DND-41 (cell line): ENCODE measurements around the gene FAM83B.
"Not testable (repeated sequence)": the region's sequence is repeated elsewhere in the genome, so short reads cannot be mapped to it uniquely, and the experiment has no call there.

Experiments
- ATAC-seq: fragments of 200-7000 bp; cut with Tn5 transposase; 3 replicates; pipeline ENCODE4 v1.9.1; 2021; ENCODE audit warnings: low read depth; ENCODE audit not compliant: insufficient read depth
- DNase-seq: peaks from one replicate; pipeline ENCODE4 v3.0.0-alpha.2; 2020
- H2AFZ ChIP-seq: 2 replicates; pipeline ENCODE4 v1.6.0; 2012; ENCODE audit warnings: low read depth, low read length
- H3K27ac ChIP-seq: 2 replicates; pipeline ENCODE4 v1.5.1; 2012; ENCODE audit warnings: low read length, inconsistent platforms
- H3K27me3 ChIP-seq: fragments of 200-600 bp; sonication (generic); 2 replicates; pipeline ENCODE4 v1.6.0; 2012; ENCODE audit warnings: low read length, mild to moderate bottlenecking, inconsistent platforms; ENCODE audit not compliant: insufficient read depth, poor library complexity
- H3K36me3 ChIP-seq: 2 replicates; pipeline ENCODE4 v1.5.1; 2012; ENCODE audit warnings: low read length, inconsistent platforms; ENCODE audit not compliant: insufficient read depth
- H3K4me1 ChIP-seq: 2 replicates; pipeline ENCODE4 v1.5.1; 2012; ENCODE audit warnings: mild to moderate bottlenecking, low read length; ENCODE audit not compliant: insufficient read depth
- H3K4me2 ChIP-seq: 2 replicates; pipeline ENCODE4 v1.6.0; 2012; ENCODE audit warnings: mild to moderate bottlenecking, moderate library complexity, low read length, inconsistent platforms; ENCODE audit not compliant: insufficient read depth
- H3K4me3 ChIP-seq, 2 experiments: fragments of 200-600 bp in 1 of 2; shearing (Covaris generic) in 1 of 2; 2 replicates each; pipeline ENCODE4 v1.5.1; 2012 to 2016; ENCODE audit warnings: inconsistent platforms in 2 of 2, low read length in 2 of 2, mild to moderate bottlenecking in 2 of 2, low read depth in 1 of 2, moderate library complexity in 1 of 2
- H3K79me2 ChIP-seq: 2 replicates; pipeline ENCODE4 v1.6.0; 2012; ENCODE audit warnings: low read length, inconsistent platforms; ENCODE audit not compliant: insufficient read depth
- H3K9ac ChIP-seq: 2 replicates; pipeline ENCODE4 v1.6.0; 2012; ENCODE audit warnings: low read depth, mild to moderate bottlenecking, inconsistent platforms, low read length, moderate library complexity
- H3K9me3 ChIP-seq: 2 replicates; pipeline ENCODE4 v1.5.1; 2012; ENCODE audit warnings: low read length, moderate library complexity, mild to moderate bottlenecking, inconsistent platforms; ENCODE audit not compliant: insufficient read depth, severe bottlenecking
- H4K20me1 ChIP-seq: 2 replicates; pipeline ENCODE4 v1.6.0; 2012; ENCODE audit warnings: low read length; ENCODE audit not compliant: insufficient read depth
- CTCF ChIP-seq: IDR thresholded peaks from 2 replicates; pipeline ENCODE4 v1.5.1; 2012; ENCODE audit warnings: borderline replicate concordance, low read length, moderate library complexity, mild to moderate bottlenecking; ENCODE audit not compliant: poor library complexity, severe bottlenecking; ENCODE audit errors: extremely low read depth
- EZH2 ChIP-seq: IDR thresholded peaks from 3 replicates; pipeline ENCODE4 v1.6.1; 2012; ENCODE audit warnings: borderline replicate concordance, low read depth, mild to moderate bottlenecking, moderate library complexity, low read length, inconsistent platforms; ENCODE audit not compliant: severe bottlenecking

The FAM83B gene

GRCh38 chr6:54846243-54846856 lies at the start of gene FAM83B:
Gene FAM83B (plus strand): TSS chr6:54846771. CDS start chr6:54870247, 23,476 bp downstream.
- no peak for ATAC-seq
- H3K9me3 ChIP-seq: no peaks in the 10 kb centered on the region
- TF ChIP-seq CTCF (no peak), EZH2 (no peak)
- no peak within 1 kb of the TSS for H3K4me3 ChIP-seq
- no peaks in the 10 kb centered on the region for H3K27me3 ChIP-seq
- no peak for DNase-seq
- no peaks in the 10 kb centered on the region for H3K36me3 ChIP-seq
- no peaks in the 10 kb centered on the region for H3K79me2 ChIP-seq
- no peak within 1 kb of the TSS for H2AFZ ChIP-seq
- H3K9ac ChIP-seq: no peak within 1 kb of the TSS
- H4K20me1 ChIP-seq: no peaks in the 10 kb centered on the region
- H3K27ac ChIP-seq: no peak within 1 kb of the TSS
- H3K4me1 ChIP-seq: no peaks in the 10 kb centered on the region
- H3K4me2 ChIP-seq: no peak within 1 kb of the TSS

- H3K4me1 ChIP-seq, H3K9ac ChIP-seq, H3K9me3 ChIP-seq, DNase-seq, ATAC-seq, H3K27me3 ChIP-seq, H3K4me3 ChIP-seq, H4K20me1 ChIP-seq, H3K79me2 ChIP-seq, H2AFZ ChIP-seq, H3K4me2 ChIP-seq, H3K36me3 ChIP-seq, H3K27ac ChIP-seq: not testable (repeated sequence)
Observed at GRCh38 chr6:54796918-54797317, 49.7 kb upstream of the FAM83B start.

- no peaks in the 10 kb centered on the region for H3K27me3 ChIP-seq
- H3K9me3 ChIP-seq: no peaks in the 10 kb centered on the region
- no peaks in the 10 kb centered on the region for H3K79me2 ChIP-seq
- DNase-seq: no peak
- no peak overlapping the region for H3K4me3 ChIP-seq
- ATAC-seq: no peak
- no peak overlapping the region for H3K4me2 ChIP-seq
- H4K20me1 ChIP-seq: no peaks in the 10 kb centered on the region
- no peak overlapping the region for H3K9ac ChIP-seq
- H3K36me3 ChIP-seq: no peaks in the 10 kb centered on the region
- no peak overlapping the region for H2AFZ ChIP-seq
- no peaks in the 10 kb centered on the region for H3K4me1 ChIP-seq
- TF ChIP-seq CTCF: no peak
- TF ChIP-seq EZH2: no peak
- H3K27ac ChIP-seq: no peak overlapping the region
Observed at GRCh38 chr6:54800050-54800600, 46.4 kb upstream of the FAM83B start.

GRCh38 chr6:54801244-54801643 lies 45.3 kb upstream of the FAM83B start:
- H3K27me3 ChIP-seq: no peaks in the 10 kb centered on the region
- no peak overlapping the region for H3K4me3 ChIP-seq
- H3K9ac ChIP-seq: no peak overlapping the region
- H3K36me3 ChIP-seq: no peaks in the 10 kb centered on the region
- H2AFZ ChIP-seq: no peak overlapping the region
- H3K4me1 ChIP-seq: no peaks in the 10 kb centered on the region
- H3K9me3 ChIP-seq: no peaks in the 10 kb centered on the region
- no peak overlapping the region for H3K4me2 ChIP-seq
- H3K79me2 ChIP-seq: no peaks in the 10 kb centered on the region
- no peaks in the 10 kb centered on the region for H4K20me1 ChIP-seq
- H3K27ac ChIP-seq: no peak overlapping the region
- TF ChIP-seq EZH2 (no peak), CTCF (no peak)
- no peak for ATAC-seq
- DNase-seq: no peak
